Measurements from ENCODE around the gene KRTAP10-12. TPM values are rescaled to one million over a fixed set of nuclear protein-coding genes. Genes with fewer than 3 reads are reported as not detected.

Gene KRTAP10-12
- total RNA-seq, 4 donors from 2014 or later, result not detected

DNA sequence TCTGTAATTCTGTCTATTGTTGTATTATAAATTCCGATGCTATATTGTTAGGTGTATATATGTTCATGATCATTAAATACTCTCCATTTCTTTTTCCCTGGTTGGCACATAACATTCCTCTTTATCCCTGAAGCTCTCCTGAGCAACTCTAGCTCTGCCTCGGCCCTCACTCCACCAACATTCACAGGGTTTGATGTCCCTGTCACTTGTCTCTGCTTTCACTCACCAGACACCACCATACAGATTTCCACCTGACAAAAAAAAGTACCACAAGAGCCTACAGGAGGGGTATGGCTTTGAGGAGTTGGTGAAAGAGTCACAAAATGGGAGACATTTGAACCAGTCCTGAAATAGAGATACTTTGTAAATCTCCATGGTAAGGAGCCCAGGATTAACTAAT, 23.2 kb downstream of the KRTAP10-12 start:
- TF ChIP-seq, protein P1, sequence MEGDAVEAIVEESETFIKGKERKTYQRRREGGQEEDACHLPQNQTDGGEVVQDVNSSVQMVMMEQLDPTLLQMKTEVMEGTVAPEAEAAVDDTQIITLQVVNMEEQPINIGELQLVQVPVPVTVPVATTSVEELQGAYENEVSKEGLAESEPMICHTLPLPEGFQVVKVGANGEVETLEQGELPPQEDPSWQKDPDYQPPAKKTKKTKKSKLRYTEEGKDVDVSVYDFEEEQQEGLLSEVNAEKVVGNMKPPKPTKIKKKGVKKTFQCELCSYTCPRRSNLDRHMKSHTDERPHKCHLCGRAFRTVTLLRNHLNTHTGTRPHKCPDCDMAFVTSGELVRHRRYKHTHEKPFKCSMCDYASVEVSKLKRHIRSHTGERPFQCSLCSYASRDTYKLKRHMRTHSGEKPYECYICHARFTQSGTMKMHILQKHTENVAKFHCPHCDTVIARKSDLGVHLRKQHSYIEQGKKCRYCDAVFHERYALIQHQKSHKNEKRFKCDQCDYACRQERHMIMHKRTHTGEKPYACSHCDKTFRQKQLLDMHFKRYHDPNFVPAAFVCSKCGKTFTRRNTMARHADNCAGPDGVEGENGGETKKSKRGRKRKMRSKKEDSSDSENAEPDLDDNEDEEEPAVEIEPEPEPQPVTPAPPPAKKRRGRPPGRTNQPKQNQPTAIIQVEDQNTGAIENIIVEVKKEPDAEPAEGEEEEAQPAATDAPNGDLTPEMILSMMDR (IDR thresholded peaks at IDR 0.05; ENCODE audit: low read depth), result no peak

DNA sequence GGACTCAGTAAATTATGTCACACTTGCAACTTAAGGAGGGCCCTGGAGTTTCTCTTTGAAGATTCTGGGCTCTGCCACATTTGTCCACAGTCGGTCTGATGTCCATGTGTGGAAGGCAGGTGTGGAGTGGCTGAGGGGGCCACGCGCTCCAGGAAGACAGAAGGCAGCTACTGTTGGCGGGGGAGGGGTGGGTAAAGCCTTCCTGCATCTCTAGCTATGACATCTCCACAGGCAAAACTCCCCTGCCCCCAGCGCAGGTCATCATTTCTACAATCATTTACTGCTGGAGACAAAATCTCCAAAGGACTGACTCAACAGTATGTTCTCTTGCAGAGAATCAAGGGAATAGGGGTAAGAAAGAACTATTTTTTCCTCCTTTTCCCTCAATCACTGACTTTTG, 25.8 kb downstream of the KRTAP10-12 start:
- TF ChIP-seq, protein P1 (IDR thresholded peaks at IDR 0.05; ENCODE audit: low read depth), result no peak

DNA sequence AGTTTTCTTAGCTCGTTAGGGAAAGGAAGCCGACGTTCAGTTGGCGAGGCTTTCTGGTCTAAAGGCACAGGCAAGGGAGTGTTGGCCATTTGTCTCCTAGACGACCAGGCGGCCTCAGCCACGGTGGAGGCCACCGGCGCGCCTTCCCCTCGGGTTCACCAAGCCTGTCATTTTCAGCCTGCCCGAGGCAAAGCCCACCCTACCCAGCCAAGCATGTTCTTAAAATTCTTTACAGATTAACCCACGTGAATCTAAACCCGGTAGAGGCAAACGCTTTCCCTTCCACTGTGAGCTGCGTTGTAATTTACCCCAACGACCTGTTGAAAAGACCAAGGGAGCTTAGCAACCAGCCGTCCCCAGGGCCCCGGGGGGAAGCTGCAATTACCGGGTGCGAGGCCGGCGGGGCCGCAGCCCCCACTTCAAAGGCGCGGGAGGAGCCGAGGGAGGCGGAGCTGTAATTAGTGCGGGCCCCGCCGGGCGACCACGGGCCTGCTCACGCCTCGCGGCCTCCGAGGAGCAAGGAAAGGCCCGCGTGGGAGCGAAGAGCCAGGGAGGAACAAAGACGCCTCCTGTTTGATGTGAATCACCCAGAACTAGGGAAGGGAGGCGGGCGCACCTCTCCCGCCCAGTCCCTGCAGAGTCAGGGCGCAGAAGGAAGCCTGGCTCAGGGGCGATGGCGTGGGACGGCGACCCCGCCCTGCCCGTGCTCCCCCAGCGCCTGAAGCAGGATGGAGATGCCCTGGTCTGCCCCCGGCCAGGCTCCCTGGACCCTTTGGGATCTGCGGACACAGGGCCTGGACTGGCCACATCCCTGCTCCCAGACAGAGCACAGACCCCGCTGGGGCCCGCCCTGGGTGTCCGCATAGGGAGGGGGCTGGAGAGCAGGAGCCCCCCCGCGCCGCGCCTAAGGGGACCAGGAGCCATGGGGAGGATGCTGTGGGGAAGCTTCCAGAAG, 26.5 kb downstream of the KRTAP10-12 start:
- TF ChIP-seq, protein P1 (IDR thresholded peaks at IDR 0.05; ENCODE audit: low read depth), result no peak

DNA sequence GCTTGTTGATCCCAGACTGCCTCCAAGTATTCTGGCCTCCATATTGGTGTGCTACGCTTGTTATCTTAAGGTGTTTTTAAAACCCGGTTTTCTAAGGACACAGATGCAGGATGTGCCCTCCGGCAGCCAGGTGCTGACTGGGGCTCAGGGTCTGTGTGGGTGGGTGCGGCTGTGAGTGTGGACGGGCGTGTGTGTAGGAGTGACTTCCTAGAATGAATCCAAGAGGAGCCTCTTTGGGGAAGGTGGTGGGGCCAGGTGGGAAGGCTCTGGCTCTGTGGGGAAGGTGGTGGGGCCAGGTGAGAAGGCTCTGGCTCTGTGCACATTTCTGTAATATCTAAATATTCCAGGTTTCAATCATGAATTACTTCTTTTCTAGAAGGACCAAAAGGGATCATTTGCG, 27.2 kb downstream of the KRTAP10-12 start:
- TF ChIP-seq, protein P1 (IDR thresholded peaks at IDR 0.05; ENCODE audit: low read depth), result no peak

DNA sequence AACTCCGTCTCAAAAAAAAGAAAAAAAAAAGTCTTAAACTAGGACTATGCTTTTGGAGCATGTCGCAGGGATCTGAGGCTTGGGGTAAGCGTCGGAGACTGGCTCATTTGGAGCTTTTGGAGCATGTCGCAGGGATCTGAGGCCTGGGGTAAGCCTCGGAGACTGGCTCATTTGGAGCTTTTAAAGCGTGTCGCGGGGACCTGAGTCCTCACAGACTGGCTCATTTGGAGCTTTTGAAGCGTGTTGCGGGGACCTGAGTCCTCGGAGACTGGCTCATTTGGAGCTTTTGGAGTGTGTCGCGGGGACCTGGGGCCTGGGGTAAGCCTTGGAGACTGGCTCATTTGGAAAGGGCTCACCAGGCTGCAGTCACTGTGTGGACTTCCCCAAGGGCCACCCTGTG, 28.0 kb downstream of the KRTAP10-12 start:
- TF ChIP-seq, protein P1 (IDR thresholded peaks at IDR 0.05; ENCODE audit: low read depth), result no peak

DNA sequence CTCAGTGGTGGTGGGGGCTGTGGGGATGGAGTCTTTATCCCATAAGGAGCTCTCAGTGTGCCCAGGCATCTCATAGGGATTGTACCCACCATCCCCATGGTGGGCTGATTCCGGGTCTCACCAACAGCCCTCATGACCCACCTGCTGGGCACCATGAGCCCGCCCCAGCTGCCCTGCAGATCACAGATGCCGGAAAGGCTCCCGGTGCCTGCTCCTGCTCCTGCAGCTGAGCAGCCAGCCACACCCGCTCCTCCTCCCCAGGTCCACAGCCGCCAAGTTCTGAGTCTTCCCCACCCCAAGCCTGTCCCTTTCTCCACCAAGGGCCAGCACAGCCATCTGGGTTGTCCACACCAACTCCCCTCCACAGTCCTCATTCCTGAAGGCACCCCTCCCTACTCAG, 29.9 kb downstream of the KRTAP10-12 start:
- TF ChIP-seq, protein P1 (IDR thresholded peaks at IDR 0.05; ENCODE audit: low read depth), result no peak

DNA sequence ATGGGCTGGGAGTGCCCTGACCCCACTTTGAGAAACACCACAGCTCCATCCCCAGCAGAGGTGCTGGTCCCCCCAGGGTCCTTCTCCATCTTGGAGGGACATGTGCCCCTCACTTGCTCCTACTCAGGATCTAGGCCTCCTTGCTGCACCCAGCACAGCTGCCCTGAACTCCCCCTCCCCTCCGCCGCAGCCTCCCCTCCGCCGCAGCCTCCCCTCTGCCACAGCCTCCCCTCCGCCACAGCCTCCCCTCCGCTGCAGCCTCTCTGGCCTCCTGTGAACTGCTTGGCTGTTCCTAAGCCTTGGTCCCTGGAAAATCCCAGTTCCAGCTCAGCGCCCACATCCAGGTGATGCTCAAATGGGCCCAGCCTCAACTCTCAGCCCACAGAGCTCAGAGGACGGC, 30.3 kb downstream of the KRTAP10-12 start:
- TF ChIP-seq, protein P1 (IDR thresholded peaks at IDR 0.05; ENCODE audit: low read depth), result no peak
